ENCODE results near the gene NOC4L.
"Not testable (repeated sequence)": the region's sequence is repeated elsewhere in the genome, so short reads cannot be mapped to it uniquely, and the experiment has no call there.

Gene NOC4L

GRCh38 chr12:132186208-132186856, 42.1 kb downstream of the NOC4L start:
- DNase-seq, result no peak

GRCh38 chr12:132186857-132187620, 42.8 kb downstream of the NOC4L start:
- no peak for DNase-seq

- DNase-seq, result no peak
Observed at GRCh38 chr12:132187646-132188450, 43.6 kb downstream of the NOC4L start.

- no peak for DNase-seq
Observed at GRCh38 chr12:132188451-132188901, 44.2 kb downstream of the NOC4L start.

GRCh38 chr12:132188916-132189325, 44.7 kb downstream of the NOC4L start:
- DNase-seq, result no peak

- DNase-seq, result peak; percentile 99
Observed at GRCh38 chr12:132189378-132190011, 45.2 kb downstream of the NOC4L start.

GRCh38 chr12:132190012-132190755, 45.9 kb downstream of the NOC4L start:
- peak; percentile 69 for DNase-seq

- DNase-seq, result no peak
Observed at GRCh38 chr12:132190834-132191500, 46.7 kb downstream of the NOC4L start.

- DNase-seq, result no peak
Observed at GRCh38 chr12:132191715-132192553, 47.7 kb downstream of the NOC4L start.

GRCh38 chr12:132194056-132194455, 49.8 kb downstream of the NOC4L start:
- peak; percentile 73 for DNase-seq

GRCh38 chr12:132194556-132194955, 50.3 kb downstream of the NOC4L start:
- no peak for DNase-seq

GRCh38 chr12:132195242-132195641, 51.0 kb downstream of the NOC4L start:
- DNase-seq, result not testable (repeated sequence)

GRCh38 chr12:132196038-132196872, 52.0 kb downstream of the NOC4L start:
- no peak for DNase-seq

GRCh38 chr12:132196873-132197390, 52.7 kb downstream of the NOC4L start:
- DNase-seq, result no peak

- no peak for DNase-seq
Observed at GRCh38 chr12:132197581-132198354, 53.5 kb downstream of the NOC4L start.

- DNase-seq, result no peak
Observed at GRCh38 chr12:132199101-132199500, 54.8 kb downstream of the NOC4L start.

- no peak for DNase-seq
Observed at GRCh38 chr12:132199526-132200319, 55.5 kb downstream of the NOC4L start.

- DNase-seq, result no peak
Observed at GRCh38 chr12:132200800-132201199, 56.5 kb downstream of the NOC4L start.

Measured in 8988T (cell line).